Middle frontal gyrus (tissue), 1 donor: Measurements from ENCODE around the gene IL4R.
"Not testable (repeated sequence)": the region's sequence is repeated elsewhere in the genome, so short reads cannot be mapped to it uniquely, and the experiment has no call there.

Source experiments
- DNase-seq: peaks from one replicate; pipeline ENCODE4 v3.0.0-alpha.2; 2015; ENCODE audit warnings: low spot score; ENCODE audit errors: extremely low spot score

IL4R gene

DNA sequence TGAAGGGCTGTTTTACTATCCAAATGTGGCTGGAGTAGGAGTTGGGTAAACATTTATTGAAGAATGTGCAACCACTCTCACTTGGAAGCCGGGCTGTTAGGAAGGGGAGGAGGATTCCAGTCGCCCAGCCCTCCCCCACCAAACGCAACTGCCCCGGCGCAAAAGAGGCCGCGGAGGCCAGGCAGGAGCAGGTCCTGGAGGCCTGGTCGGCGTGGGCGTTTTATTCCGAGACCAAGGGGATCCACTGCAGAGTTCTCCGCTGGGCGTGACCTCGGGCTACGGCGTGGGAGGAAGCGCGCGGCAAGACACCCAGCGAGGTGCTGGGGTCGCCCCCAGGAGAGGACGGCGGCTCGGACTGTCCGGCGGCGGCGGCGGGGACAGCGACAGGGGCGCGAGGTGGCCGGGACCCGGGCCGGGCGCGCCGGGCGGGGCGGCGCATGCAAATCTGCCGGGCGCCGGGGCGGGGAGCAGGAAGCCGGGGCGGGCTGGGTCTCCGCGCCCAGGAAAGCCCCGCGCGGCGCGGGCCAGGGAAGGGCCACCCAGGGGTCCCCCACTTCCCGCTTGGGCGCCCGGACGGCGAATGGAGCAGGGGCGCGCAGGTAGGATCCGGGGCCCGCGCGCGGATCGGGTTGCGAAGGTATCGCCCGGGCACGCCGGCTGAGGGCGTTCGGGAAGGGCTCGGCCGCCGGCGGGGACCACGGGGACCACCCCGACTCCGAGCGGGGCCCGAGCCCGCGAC, at the start of gene IL4R:
Gene IL4R (plus strand): TSS at position 553 of the 739 bp plus-strand sequence. CDS start 26,230 bp downstream, outside the sequence.
- DNase-seq: no peak

DNA sequence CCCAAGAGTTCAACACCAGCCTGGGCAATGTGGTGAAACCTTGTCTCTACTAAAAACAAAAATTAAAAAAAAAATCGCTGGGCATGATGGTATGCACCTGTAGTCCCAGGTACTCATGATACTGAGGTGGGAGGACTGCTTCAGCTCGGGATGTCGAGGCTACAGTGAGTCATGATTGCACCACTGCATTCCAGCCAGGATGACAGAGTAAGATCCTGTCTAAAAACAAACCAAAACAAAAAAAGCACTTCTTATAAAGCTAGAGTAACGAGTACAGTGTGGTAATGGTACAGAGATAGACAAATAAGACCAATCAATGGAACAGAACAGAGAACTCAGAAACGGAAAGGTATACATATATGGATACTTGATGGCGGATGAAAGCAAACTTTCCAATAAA, 49.6 kb upstream of the IL4R start:
- no peak for DNase-seq

DNA sequence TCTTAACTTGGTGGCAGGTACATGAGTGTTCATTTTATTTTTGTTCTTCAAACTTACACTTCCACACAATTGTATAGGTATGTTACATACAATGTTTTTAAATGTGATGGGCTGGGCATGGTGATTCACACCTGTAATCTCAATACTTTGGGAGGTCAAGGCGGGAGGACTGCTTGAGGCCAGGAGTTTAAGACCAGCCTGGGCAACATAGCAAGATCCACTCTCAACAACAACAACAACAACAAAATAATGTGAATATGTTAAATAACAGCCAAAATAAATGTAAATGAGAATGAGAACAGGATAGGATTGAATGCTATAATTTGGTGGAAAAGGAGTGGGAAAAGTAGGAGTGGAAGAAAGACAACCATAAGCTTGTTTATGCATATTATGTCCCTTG, 47.8 kb upstream of the IL4R start:
- DNase-seq: no peak

DNA sequence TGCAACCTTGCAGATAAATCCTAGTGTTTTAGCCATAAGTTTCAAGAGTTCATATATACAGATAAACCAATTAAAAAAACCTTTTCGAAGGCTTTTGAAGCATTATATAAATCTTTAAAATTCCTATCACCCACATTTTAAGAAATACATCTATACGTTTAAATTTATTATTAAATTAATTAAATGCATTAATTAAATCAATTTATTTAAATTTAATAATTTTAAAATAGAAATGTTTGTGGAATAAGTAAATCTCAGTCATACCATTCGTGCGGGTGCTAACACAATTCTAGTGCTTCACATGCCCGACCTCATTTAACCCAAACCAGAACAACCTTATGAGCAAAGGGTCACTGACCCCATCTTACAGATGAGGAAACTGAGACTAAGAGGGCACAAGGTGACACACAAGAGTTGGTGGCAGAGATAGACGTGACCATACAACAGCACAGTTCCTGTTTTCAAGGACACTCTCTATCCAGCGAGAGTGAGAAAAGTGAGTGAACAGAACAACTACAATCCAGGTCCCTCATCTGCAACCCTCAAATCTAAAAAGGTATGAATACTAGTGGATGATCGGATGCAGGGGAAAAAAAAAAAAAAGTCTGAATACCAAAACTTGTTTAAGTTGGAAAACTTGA, 46.6 kb upstream of the IL4R start:
- no peak for DNase-seq

DNA sequence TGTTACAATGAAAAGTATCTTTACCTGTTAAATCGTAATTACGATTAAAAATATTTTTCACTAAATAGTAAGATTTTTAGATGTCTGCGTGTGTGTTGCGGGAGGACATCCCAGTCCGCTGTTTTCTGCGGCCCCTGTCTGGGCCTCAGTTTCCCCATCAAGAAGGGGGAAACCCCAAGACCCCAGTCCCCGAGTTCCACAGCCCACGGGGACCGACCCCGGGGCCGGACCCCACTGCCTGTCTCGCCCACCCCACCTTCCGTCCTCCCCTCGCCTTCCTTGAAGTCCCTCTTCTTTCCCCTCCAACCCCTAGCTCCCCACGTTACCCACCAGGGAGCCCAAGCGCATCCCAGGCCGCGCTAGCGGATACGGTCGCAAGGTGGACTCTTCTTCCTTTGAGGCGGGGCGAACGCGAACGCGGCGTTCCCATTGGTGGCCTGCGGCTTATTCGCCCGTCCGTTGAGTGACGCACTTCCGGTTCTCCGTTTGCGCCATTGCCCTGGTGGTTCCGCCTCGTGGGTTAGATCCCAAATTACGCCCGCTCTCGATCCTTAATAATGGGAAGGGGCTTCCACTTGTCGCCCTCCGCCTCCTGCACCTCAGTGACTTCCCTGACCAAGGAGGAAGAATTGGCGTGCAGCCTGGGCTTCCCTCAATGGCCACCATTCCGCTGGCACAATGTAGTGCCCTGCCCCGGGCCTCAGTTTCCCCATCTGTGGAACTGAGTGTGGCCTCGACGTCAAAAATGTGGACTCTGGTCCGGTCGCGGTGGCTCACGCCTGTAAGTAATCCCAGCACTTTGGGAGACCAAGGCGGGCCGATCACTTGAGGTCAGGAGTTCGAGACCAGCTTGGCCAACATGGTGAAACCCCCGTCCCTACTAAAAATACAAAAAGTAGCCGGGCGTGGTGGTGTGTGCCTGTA, 45.1 kb upstream of the IL4R start, which contains the start of gene NSMCE1:
Gene NSMCE1 (minus strand): TSS at position 397 of the 924 bp plus-strand sequence. CDS start 11,202 bp downstream, outside the sequence.
- DNase-seq: peak; percentile 95

DNA sequence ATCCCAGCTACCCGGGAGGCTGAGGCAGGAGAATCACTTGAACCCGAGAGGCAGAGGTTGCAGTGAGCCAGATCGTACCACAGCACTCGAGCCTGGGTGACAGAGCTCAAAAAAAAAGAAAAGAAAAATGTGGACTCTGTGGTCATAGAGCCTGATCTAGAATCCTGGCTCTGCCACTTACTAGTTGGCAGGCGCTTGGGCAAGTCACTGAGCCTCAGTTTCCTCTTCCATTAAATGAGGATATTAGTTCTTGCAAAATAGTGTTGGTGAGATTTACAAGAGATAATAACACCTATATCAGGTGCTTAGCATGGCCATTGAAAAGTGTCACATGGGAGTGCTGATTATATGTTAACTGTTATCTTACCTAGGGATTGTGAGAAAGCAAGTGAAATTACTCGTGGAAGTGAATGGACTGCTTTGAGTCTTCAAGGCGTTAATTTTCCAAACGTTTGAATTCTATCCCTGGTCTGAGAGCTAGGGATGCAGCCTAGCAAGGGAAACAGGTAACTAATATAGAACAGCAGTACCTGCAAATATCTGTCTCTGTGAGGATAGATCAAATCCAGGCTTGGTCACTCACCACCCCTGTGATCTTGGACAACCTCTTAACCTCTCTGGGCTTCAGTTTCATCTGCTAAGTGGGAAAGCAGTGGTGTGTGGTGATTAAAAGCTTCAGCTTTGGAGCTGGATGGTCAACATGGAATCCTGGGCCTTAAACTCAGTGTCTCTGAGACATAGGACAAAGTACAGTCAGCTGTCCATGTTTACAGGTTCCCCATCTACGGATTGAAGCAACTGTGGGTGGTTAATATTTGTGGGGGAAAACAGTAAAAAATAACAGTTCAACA, 44.2 kb upstream of the IL4R start:
- no peak for DNase-seq

DNA sequence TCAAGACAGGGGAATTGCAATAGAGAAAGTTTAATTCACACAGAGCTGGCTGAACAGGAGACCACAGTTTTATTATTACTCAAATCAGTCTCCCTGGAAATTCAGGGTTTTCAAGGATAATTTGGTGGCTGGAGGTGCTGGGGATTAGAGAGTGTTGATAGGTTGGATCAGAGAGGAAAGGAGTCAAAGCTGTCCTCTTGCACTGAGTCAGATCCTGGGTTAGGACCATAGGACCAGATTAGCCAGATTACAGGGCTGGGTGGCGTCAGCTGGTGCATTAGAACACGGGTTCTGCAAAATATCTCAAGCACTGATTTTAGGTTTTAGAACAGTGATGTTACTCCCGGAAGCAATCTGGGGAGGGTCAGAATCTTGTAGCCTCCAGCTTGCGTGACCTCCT, 43.4 kb upstream of the IL4R start:
- DNase-seq: no peak

DNA sequence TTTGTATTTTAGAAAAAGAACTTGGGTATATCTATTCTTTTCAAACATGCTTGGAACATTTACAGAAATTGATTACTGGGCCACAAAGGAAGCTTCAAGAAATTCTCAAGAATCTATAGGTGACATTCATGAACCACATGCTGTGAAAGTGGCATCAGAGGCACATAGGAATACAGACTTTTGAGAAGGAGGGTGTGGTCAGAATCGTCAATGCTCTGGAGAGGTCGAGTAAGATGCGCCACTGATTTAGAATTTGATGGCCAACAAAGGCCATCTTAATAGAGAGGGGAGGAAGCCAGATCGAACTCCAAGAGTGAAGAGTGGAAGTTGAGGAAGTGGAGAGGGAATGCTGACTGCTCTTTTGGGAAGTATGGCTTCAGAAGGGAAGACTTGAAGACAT, 41.7 kb upstream of the IL4R start:
- no peak for DNase-seq

DNA sequence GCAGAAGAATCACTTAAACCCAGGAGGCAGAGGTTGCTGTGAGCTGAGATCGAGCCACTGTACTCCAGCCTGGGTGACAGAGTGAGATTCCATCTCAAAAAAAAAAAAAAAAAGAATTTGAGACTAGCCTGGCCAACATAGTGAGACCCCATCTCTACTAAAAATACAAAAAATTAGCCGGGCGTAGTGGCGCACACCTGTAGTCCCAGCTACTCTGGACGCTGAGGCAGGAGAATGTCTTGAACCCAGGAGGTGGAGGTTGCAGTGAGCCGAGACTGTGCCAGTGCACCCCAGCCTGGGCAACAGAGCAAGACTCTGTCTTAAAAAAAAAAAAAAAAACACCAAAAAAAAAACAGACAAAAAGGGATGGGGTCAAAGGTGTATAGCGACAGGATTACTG, 41.1 kb upstream of the IL4R start:
- DNase-seq: not testable (repeated sequence)

DNA sequence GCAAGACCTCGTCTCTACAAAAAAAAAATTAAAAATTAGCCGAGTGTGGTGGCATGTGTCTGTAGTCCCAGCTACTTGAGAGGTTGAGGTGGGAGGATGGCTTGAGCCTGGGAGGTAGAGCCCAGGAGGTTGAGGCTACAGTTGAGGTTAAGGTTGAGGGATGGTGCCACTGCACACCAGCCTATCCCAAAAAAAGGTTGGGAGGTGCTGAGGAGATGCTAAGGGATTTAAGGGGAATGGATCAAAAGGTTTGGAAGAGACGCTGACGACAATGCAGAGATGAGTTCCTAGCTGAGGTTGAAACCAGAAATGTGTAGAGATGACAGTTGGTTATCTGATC, 40.5 kb upstream of the IL4R start:
- no peak for DNase-seq

DNA sequence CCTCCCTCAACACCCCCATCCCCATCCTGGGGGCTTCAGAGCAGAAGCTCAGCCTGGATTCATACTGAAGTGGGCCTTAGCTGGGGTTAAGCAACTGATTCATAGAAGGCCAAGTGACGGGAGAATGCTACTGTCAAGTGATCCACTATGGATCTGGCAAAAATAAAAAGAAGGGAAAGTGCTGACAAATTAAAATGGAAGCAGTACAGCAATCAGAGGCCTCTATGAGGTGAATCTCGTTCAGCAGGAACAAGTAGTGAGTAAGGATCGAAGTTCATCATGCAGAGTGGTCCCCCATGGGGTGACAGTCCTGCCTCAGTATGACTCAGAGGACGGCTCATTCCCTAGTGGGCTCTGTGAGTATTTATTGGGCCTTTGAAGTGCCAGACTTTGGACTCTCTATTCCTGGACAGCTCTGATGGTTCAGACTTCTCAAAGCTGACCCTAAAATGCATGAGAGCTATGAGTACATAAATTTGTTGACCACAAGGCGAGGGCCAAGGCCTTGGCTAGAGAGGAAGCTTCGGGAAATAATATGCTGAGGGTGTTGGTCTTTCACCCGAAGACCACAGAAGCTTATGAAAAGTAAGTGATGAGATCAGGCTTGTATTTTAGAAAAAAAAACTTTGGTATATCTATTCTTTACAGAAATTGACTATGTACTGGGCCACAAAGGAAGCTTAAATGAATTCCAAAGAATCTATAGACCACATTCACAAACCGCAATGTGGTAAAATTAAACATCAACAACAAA, 39.9 kb upstream of the IL4R start:
- DNase-seq: no peak

DNA sequence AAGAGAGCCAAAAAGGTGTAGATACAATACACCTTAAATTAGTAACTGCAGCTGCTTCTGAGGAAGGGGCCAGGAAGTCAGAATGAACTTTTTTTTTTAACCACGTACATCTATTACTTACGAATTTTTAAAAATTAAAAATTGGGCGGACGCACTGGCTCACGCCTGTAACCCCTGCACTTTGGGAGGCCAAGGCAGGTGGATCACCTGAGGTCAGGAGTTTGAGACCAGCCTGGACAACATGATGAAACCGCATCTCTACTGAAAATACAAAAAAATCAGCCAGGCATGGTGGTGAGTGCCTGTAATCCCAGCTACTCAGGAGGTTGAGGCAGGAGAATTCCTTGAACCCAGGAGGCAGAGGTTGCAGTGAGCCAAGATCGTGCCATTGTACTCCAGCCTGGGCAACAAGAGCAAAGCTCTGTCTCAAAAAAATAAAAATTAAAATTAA, 39.3 kb upstream of the IL4R start:
- not testable (repeated sequence) for DNase-seq

DNA sequence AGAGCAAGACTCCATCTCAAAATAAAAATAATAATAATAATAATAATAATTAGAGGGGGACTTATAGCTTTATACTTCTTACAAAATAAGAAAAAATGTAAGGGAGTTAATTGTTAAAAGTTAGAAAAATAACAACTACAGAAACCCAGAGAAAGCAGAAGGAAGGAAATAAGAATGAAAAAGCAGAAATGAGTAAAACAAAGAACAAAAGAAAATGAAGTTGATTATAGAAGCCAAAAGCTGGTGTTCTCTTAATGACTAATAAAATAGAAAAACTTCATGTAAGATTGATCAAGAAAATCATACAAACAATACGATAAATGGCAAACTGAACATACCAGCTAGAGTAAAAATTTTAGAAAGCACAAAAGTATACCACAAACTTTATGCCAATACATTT, 38.4 kb upstream of the IL4R start:
- no peak for DNase-seq

DNA sequence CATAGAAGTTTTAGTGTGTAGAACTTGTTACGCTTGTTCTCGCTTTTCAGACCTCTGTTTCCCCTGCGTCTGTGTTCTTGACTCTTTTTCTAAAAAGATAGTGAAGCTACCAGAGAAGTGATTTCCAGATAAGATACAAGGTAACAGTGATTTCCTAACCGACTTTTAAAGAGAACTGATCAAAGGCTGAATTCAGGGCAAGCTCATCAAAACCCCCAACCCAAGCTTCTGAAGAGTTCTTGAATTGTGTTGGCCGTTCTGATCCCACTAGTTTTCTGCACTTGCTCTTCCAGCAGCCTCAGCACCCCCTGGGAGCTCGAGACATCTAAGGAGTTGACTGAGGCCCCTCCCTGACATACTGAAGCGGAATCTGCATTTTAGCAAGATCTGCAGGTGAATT, 32.5 kb upstream of the IL4R start:
- no peak for DNase-seq

DNA sequence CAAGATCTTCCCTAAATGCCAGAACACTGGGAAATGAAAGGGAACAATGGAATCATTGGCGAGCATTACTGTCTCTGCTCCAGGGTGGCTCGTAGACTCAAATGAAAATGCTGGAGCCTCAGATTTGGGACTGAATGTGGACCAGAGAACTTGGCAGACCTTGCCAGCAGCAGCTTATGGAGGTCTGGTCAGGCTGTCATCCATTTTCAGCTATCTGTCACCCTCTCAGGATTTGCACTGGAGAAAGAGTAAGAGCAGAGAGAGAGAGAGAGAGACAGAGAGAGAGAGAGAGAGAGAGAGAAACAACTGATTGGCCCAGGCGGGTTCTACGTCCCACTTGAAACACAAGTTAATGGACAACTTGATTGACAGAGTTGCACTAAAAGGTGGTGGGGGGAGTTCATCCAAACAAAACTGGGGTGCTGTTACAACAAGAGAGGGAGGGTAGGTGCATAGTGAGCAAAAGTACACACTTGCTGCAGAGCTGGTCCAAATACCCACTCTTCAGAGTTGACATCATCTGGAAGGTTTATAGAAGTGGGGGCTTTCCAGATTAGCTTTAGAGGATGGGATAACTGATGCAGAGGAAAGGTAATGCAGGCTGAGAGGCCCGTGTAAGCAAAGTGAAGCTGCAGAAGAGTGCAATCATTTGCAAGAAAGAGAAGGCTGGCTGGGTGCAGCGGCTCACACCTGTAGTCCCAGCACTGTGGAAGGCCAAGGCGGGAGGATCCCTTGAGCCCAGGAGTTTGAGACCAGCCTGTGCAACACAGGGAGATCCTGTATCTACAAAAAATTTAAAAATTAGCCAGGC, 28.7 kb upstream of the IL4R start:
- DNase-seq: no peak

DNA sequence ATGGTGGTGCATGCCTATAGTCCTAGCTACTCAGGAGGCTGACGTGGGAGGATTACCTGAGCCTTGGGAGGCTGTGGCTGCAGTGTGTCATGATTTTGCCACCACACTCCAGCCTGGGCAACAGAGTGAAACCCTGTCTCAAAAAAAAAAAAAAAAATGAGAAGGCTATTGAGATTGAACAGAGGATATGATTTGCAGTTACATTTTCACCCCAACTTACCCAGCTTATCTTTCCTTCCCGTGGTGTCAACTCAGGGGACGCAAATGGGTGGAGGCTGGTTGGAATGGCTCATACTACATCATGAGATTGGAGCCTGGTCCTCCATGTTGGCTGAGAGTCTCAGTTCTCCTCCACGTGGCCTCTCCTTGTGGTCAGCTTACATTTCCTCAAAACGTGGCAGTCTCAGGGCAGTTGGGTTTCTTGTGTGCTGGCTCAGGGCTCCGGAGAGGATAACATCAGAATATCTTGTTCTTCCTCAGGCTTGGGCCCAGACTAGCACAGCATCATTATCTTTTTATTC, 28.0 kb upstream of the IL4R start:
- DNase-seq: no peak

DNA sequence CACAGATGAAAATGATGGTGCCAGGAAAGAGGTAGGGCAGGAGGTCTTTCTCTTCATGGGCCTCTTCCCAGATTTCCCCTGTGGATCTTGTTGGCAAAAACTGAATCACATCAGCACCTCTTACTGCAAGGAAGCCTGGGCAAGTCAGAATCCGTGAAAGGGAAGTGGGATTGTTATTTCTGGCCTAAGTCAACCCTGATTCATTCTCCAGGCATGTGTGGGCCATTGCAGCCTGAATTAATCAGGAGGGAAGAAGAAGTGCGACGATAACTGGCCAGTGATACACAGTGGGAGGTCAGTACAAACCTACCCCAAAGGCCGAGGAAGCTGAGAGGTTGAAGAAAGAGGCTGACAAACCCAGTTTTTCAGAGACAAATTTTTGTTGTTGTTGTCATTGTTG, 27.3 kb upstream of the IL4R start:
- DNase-seq: no peak

DNA sequence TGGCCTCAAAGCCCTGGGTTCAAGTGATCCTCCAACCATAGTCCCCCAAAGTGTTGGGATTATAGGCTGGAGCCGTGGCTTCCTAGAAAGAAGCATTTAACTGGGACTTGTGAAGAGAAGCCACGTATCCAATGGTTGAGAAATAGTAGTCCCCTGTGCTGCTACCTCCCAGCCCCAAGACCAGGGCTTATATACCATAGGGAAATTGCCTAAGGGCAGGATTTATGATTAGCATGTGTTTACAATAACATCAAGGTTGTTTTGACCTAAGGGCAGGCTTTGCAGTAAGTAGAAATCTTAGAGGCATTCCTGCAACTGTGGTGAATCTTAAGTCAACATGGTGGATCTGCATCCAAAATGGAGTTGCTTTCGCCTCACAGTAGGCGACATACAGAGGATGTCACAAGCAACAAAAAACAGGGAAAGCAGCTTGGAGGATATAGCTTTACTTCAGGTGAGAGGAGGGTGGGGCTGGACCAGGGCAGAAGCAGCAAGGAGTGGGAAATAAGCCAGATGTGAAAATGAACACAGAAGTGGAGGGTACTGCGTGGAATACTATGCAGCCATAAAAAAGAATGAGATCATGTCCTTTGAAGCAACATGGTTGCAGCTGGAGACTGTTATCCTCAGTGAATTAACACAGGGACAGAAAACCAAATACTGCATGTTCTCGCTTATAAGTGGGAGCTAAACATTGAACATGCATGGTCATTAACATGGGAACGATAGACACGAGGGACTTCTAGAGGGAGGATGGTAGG, 26.5 kb upstream of the IL4R start:
- no peak for DNase-seq
